ENCODE data around the gene FOSB.

The FOSB gene

GRCh38 chr19:45442778-45443461, 24.9 kb upstream of the FOSB start:
- Histone ChIP-seq H3K27me3 (ENCODE audit: control insufficient read depth, insufficient read depth, low read length) (no peaks in the 10 kb centered on the region), H3K36me3 (ENCODE audit: control insufficient read depth, insufficient read depth, low read length) (no peaks in the 10 kb centered on the region), H3K9me3 (ENCODE audit: control insufficient read depth, insufficient read depth, low read length) (no peaks in the 10 kb centered on the region), H3K4me1 (ENCODE audit: control insufficient read depth, insufficient read depth, low read length) (peaks cover 6% of the 10 kb centered on the region), H3K27ac (ENCODE audit: low read length) (no peak overlapping the region), H3K4me3 (ENCODE audit: low read length) (peak overlapping the region; percentile 3; the same call in 1 of the 2 replicates)
- no peak for DNase-seq (ENCODE audit: low read depth, low spot score)
- no CpG with 5 or more reads among the region's 15 CpGs for WGBS (ENCODE audit: insufficient coverage, insufficient read length)

GRCh38 chr19:45443462-45444317, 24.1 kb upstream of the FOSB start:
- H3K9me3 ChIP-seq (ENCODE audit: control insufficient read depth, insufficient read depth, low read length), result no peaks in the 10 kb centered on the region
- DNase-seq (ENCODE audit: low read depth, low spot score), result peak; percentile 90
- no peaks in the 10 kb centered on the region for H3K27me3 ChIP-seq (ENCODE audit: control insufficient read depth, insufficient read depth, low read length)
- H3K36me3 ChIP-seq (ENCODE audit: control insufficient read depth, insufficient read depth, low read length), result no peaks in the 10 kb centered on the region
- H3K4me1 ChIP-seq (ENCODE audit: control insufficient read depth, insufficient read depth, low read length), result peaks cover 6% of the 10 kb centered on the region
- WGBS (ENCODE audit: insufficient coverage, insufficient read length), result no CpG with 5 or more reads among the region's 49 CpGs
- no peak overlapping the region for H3K27ac ChIP-seq (ENCODE audit: low read length)
- peak overlapping the region; percentile 46; the same call in 1 of the 2 replicates for H3K4me3 ChIP-seq (ENCODE audit: low read length)

GRCh38 chr19:45444318-45445041, 23.3 kb upstream of the FOSB start:
- Histone ChIP-seq H3K27ac (ENCODE audit: low read length) (no peak overlapping the region), H3K27me3 (ENCODE audit: control insufficient read depth, insufficient read depth, low read length) (no peaks in the 10 kb centered on the region), H3K4me1 (ENCODE audit: control insufficient read depth, insufficient read depth, low read length) (peaks cover 6% of the 10 kb centered on the region), H3K4me3 (ENCODE audit: low read length) (peak overlapping the region; percentile 46; the same call in 1 of the 2 replicates), H3K36me3 (ENCODE audit: control insufficient read depth, insufficient read depth, low read length) (no peaks in the 10 kb centered on the region), H3K9me3 (ENCODE audit: control insufficient read depth, insufficient read depth, low read length) (no peaks in the 10 kb centered on the region)
- WGBS (ENCODE audit: insufficient coverage, insufficient read length), result no CpG with 5 or more reads among the region's 47 CpGs
- no peak for DNase-seq (ENCODE audit: low read depth, low spot score)

GRCh38 chr19:45445139-45445538, 22.7 kb upstream of the FOSB start:
- no peak for DNase-seq (ENCODE audit: low read depth, low spot score)
- Histone ChIP-seq H3K4me1 (ENCODE audit: control insufficient read depth, insufficient read depth, low read length) (peaks cover 6% of the 10 kb centered on the region), H3K27me3 (ENCODE audit: control insufficient read depth, insufficient read depth, low read length) (no peaks in the 10 kb centered on the region), H3K9me3 (ENCODE audit: control insufficient read depth, insufficient read depth, low read length) (no peaks in the 10 kb centered on the region), H3K4me3 (ENCODE audit: low read length) (no peak overlapping the region), H3K27ac (ENCODE audit: low read length) (no peak overlapping the region), H3K36me3 (ENCODE audit: control insufficient read depth, insufficient read depth, low read length) (no peaks in the 10 kb centered on the region)
- WGBS (ENCODE audit: insufficient coverage, insufficient read length), result no CpG with 5 or more reads among the region's 4 CpGs

GRCh38 chr19:45446295-45446694, 21.5 kb upstream of the FOSB start:
- DNase-seq (ENCODE audit: low read depth, low spot score), result no peak
- Histone ChIP-seq H3K9me3 (ENCODE audit: control insufficient read depth, insufficient read depth, low read length) (no peaks in the 10 kb centered on the region), H3K27me3 (ENCODE audit: control insufficient read depth, insufficient read depth, low read length) (no peaks in the 10 kb centered on the region), H3K36me3 (ENCODE audit: control insufficient read depth, insufficient read depth, low read length) (no peaks in the 10 kb centered on the region), H3K4me1 (ENCODE audit: control insufficient read depth, insufficient read depth, low read length) (peaks cover 5% of the 10 kb centered on the region; the same call in 1 of the 2 replicates), H3K4me3 (ENCODE audit: low read length) (no peak overlapping the region), H3K27ac (ENCODE audit: low read length) (no peak overlapping the region)
- WGBS (ENCODE audit: insufficient coverage, insufficient read length), result no CpG with 5 or more reads among the region's 6 CpGs

- Histone ChIP-seq H3K4me3 (ENCODE audit: low read length) (no peak overlapping the region), H3K27me3 (ENCODE audit: control insufficient read depth, insufficient read depth, low read length) (peaks cover 2% of the 10 kb centered on the region; the same call in 1 of the 2 replicates), H3K4me1 (ENCODE audit: control insufficient read depth, insufficient read depth, low read length) (peaks cover 5% of the 10 kb centered on the region; the same call in 1 of the 2 replicates), H3K27ac (ENCODE audit: low read length) (no peak overlapping the region), H3K9me3 (ENCODE audit: control insufficient read depth, insufficient read depth, low read length) (no peaks in the 10 kb centered on the region), H3K36me3 (ENCODE audit: control insufficient read depth, insufficient read depth, low read length) (no peaks in the 10 kb centered on the region)
- WGBS (ENCODE audit: insufficient coverage, insufficient read length), result no CpG with 5 or more reads among the region's 7 CpGs
- DNase-seq (ENCODE audit: low read depth, low spot score), result no peak
Observed at GRCh38 chr19:45446944-45447343, 20.9 kb upstream of the FOSB start.

- no peak for DNase-seq (ENCODE audit: low read depth, low spot score)
- Histone ChIP-seq H3K36me3 (ENCODE audit: control insufficient read depth, insufficient read depth, low read length) (no peaks in the 10 kb centered on the region), H3K9me3 (ENCODE audit: control insufficient read depth, insufficient read depth, low read length) (no peaks in the 10 kb centered on the region), H3K4me1 (ENCODE audit: control insufficient read depth, insufficient read depth, low read length) (peaks cover 2% of the 10 kb centered on the region; the same call in 1 of the 2 replicates), H3K27me3 (ENCODE audit: control insufficient read depth, insufficient read depth, low read length) (peaks cover 2% of the 10 kb centered on the region; the same call in 1 of the 2 replicates), H3K4me3 (ENCODE audit: low read length) (no peak overlapping the region), H3K27ac (ENCODE audit: low read length) (no peak overlapping the region)
- no CpG with 5 or more reads among the region's 3 CpGs for WGBS (ENCODE audit: insufficient coverage, insufficient read length)
Observed at GRCh38 chr19:45448425-45448756, 19.4 kb upstream of the FOSB start.

GRCh38 chr19:45448887-45449299, 18.9 kb upstream of the FOSB start:
- peaks cover 2% of the 10 kb centered on the region; the same call in 1 of the 2 replicates for H3K4me1 ChIP-seq (ENCODE audit: control insufficient read depth, insufficient read depth, low read length)
- peaks cover 2% of the 10 kb centered on the region; the same call in 1 of the 2 replicates for H3K27me3 ChIP-seq (ENCODE audit: control insufficient read depth, insufficient read depth, low read length)
- WGBS (ENCODE audit: insufficient coverage, insufficient read length), result no CpG with 5 or more reads among the region's 7 CpGs
- H3K36me3 ChIP-seq (ENCODE audit: control insufficient read depth, insufficient read depth, low read length), result no peaks in the 10 kb centered on the region
- no peak overlapping the region for H3K4me3 ChIP-seq (ENCODE audit: low read length)
- no peaks in the 10 kb centered on the region for H3K9me3 ChIP-seq (ENCODE audit: control insufficient read depth, insufficient read depth, low read length)
- no peak overlapping the region for H3K27ac ChIP-seq (ENCODE audit: low read length)
- no peak for DNase-seq (ENCODE audit: low read depth, low spot score)

GRCh38 chr19:45450012-45450333, 17.8 kb upstream of the FOSB start:
- Histone ChIP-seq H3K4me1 (ENCODE audit: control insufficient read depth, insufficient read depth, low read length) (peaks cover 2% of the 10 kb centered on the region; the same call in 1 of the 2 replicates), H3K4me3 (ENCODE audit: low read length) (no peak overlapping the region; the same call in 1 of the 2 replicates), H3K27ac (ENCODE audit: low read length) (no peak overlapping the region), H3K9me3 (ENCODE audit: control insufficient read depth, insufficient read depth, low read length) (no peaks in the 10 kb centered on the region), H3K36me3 (ENCODE audit: control insufficient read depth, insufficient read depth, low read length) (no peaks in the 10 kb centered on the region), H3K27me3 (ENCODE audit: control insufficient read depth, insufficient read depth, low read length) (peaks cover 2% of the 10 kb centered on the region; the same call in 1 of the 2 replicates)
- DNase-seq (ENCODE audit: low read depth, low spot score), result no peak
- no CpG with 5 or more reads among the region's 5 CpGs for WGBS (ENCODE audit: insufficient coverage, insufficient read length)
